Brain microvascular endothelial cell (primary cell): ENCODE data around the gene GOLM1.

Experiments used
- DNase-seq: peaks from one replicate; pipeline ENCODE4 v3.0.0-alpha.2; 2020
- H3K27ac ChIP-seq: fragments of 250-450 bp; sonication (Bioruptor Pico); 2 replicates; pipeline ENCODE4 v1.5.1; 2020; ENCODE audit warnings: mild to moderate bottlenecking, moderate library complexity
- H3K27me3 ChIP-seq: fragments of 250-450 bp; sonication (Bioruptor Pico); replicated peaks from 2 replicates; pipeline ENCODE4 v1.5.1; 2020; ENCODE audit warnings: mild to moderate bottlenecking
- H3K36me3 ChIP-seq: fragments of 250-450 bp; sonication (Bioruptor Pico); replicated peaks from 2 replicates; pipeline ENCODE4 v1.5.1; 2020; ENCODE audit warnings: mild to moderate bottlenecking
- H3K4me3 ChIP-seq: 2 replicates; pipeline ENCODE4 v1.5.1; 2011; ENCODE audit warnings: low read depth, mild to moderate bottlenecking, control low read depth, low read length, moderate library complexity
- CTCF ChIP-seq: IDR thresholded peaks from 2 replicates; pipeline ENCODE4 v1.5.1; 2011; ENCODE audit warnings: low read depth, mild to moderate bottlenecking, moderate library complexity, low read length, control low read depth, inconsistent platforms; ENCODE audit errors: missing control alignments
- in situ Hi-C: cut with HindIII; loops from 2 replicates; pipeline ENCODE4 v1.10.0; 2017; ENCODE audit warnings: low sequenced_read_pairs, low pct_ligation_motif_present

The GOLM1 gene

GRCh38 chr9:86116425-86116824, 17.1 kb upstream of the GOLM1 start:
- DNase-seq = no peak
- no peaks in the 10 kb centered on the region for H3K36me3 ChIP-seq
- no peaks in the 10 kb centered on the region for H3K27me3 ChIP-seq
- TF ChIP-seq CTCF = no peak
- H3K4me3 ChIP-seq = no peak overlapping the region
- no peak overlapping the region for H3K27ac ChIP-seq
- in situ Hi-C loops = no loop called here

DNA sequence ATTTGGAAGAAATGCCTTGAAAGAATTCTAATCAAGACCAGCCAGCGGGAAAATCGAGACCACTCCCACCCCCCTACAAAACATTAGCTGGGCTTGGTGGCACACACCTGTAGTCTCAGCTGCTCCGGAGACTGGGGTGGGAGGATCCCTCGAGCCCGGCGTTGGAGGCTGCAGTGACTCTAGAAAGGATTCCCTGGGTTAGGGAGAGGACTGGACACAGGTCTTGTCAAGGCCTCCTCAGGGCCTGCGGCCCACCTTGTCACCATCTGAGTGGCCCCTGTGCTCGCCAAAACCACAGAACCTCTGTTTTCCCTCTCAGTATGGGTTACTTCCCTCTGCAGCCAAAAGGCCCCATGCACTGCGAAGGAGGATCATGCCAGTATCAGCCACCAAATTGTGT, 16.5 kb upstream of the GOLM1 start:
- Histone ChIP-seq H3K36me3 (no peaks in the 10 kb centered on the region), H3K27me3 (no peaks in the 10 kb centered on the region), H3K27ac (no peak overlapping the region), H3K4me3 (no peak overlapping the region)
- in situ Hi-C loops = no loop called here
- DNase-seq = no peak
- TF ChIP-seq CTCF = no peak

- H3K27me3 ChIP-seq = no peaks in the 10 kb centered on the region
- no peak overlapping the region for H3K27ac ChIP-seq
- H3K36me3 ChIP-seq = no peaks in the 10 kb centered on the region
- no peak overlapping the region for H3K4me3 ChIP-seq
- TF ChIP-seq CTCF = no peak
- in situ Hi-C loops = no loop called here
- DNase-seq = no peak
Observed at GRCh38 chr9:86112057-86112456, 12.7 kb upstream of the GOLM1 start.

DNA sequence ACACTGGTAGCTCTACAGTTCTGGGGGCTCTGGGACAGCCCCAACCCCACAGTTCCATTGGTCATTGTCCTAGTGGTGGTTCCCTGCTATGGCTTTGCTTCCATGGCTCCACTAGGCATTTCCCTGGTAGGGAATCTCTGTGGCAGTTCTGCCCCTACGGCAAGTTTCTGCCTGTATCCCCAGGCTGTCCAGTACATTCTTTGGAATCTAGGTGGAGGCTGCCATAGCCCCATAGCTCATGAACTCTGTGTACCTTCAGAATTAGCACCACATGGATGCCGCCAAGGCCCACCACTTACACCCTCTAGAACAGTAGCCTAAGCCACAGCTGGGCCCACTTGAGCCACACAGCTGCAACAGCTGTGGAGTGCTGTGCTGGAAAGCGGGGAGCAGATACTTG, 3.3 kb upstream of the GOLM1 start:
- in situ Hi-C loops = no loop called here
- TF ChIP-seq CTCF = no peak
- no peak overlapping the region for H3K4me3 ChIP-seq

GRCh38 chr9:86099701-86100364, 475 bp upstream of the GOLM1 start:
- in situ Hi-C loops = no loop called here
- Histone ChIP-seq H3K36me3 (no peaks in the 10 kb centered on the region), H3K4me3 (peak overlapping the region; percentile 68), H3K27me3 (no peaks in the 10 kb centered on the region), H3K27ac (peak overlapping the region; percentile 44)
- DNase-seq = peak; percentile 63
- TF ChIP-seq CTCF = peak; percentile 26

More for the DNA sequence above, 3.3 kb upstream of the GOLM1 start:
- Histone ChIP-seq H3K27ac (no peak overlapping the region), H3K36me3 (no peaks in the 10 kb centered on the region), H3K27me3 (no peaks in the 10 kb centered on the region)
- DNase-seq = no peak
